CD4-positive, alpha-beta T cell (primary cell): ENCODE measurements around the gene PLA2G5. TPM values are rescaled to one million over a fixed set of nuclear protein-coding genes. Genes with fewer than 3 reads are reported as not detected.

Experiments used
- ATAC-seq: fragments of 200-7000 bp; cut with Tn5 transposase; one replicate; pipeline ENCODE4 v1.10.0; 2022; ENCODE audit warnings: mild to moderate bottlenecking; ENCODE audit not compliant: poor library complexity
- CTCF ChIA-PET: fragments of 350-600 bp; sonication (Branson Sonifier 250); formaldehyde crosslinking; loops from one replicate; lab custom pipeline; 2021; ENCODE audit warnings: antibody characterized with exemption, inconsistent platforms; lab: Charles Lee
- POLR2A ChIA-PET: fragments of 350-600 bp; sonication (Branson Sonifier 250); formaldehyde crosslinking; loops from one replicate; lab custom pipeline; 2021; ENCODE audit warnings: antibody characterized with exemption, inconsistent platforms; lab: Charles Lee
- DNase-seq, 14 experiments: peaks; one replicate each; pipeline ENCODE4 v3.0.0-alpha.2; 2013 to 2020; ENCODE audit warnings: mixed read lengths in 2 of 14
- H3K27ac ChIP-seq, 2 donors: one replicate each; pipeline versions ENCODE4 v1.5.1 to v1.7.0; 2013; ENCODE audit warnings: low read length in 2 of 2, low read depth in 1 of 2, mild to moderate bottlenecking in 1 of 2
- H3K27me3 ChIP-seq, 2 experiments: 1 replicate in 1 of 2; 2 replicates in 1 of 2; pipeline versions ENCODE4 v1.6.1 to v1.7.0; 2013; ENCODE audit warnings: low read length in 2 of 2, control low read depth in 1 of 2, mild to moderate bottlenecking in 1 of 2, moderate library complexity in 1 of 2; ENCODE audit not compliant: insufficient read depth in 2 of 2, control insufficient read depth in 1 of 2
- H3K36me3 ChIP-seq: one replicate; pipeline ENCODE4 v1.6.1; 2013; ENCODE audit warnings: low read length, control low read depth; ENCODE audit not compliant: insufficient read depth
- H3K4me1 ChIP-seq: one replicate; pipeline ENCODE4 v1.6.1; 2013; ENCODE audit warnings: low read length, control low read depth; ENCODE audit not compliant: insufficient read depth
- H3K4me3 ChIP-seq: one replicate; pipeline ENCODE4 v1.5.1; 2013; ENCODE audit warnings: mild to moderate bottlenecking, low read length, moderate library complexity
- H3K9me3 ChIP-seq, 2 experiments: 1 replicate in 1 of 2; 2 replicates in 1 of 2; pipeline versions ENCODE4 v1.6.1 to v1.7.0; 2013; ENCODE audit warnings: low read length in 2 of 2, mild to moderate bottlenecking in 2 of 2, control low read depth in 1 of 2, moderate library complexity in 1 of 2; ENCODE audit not compliant: control insufficient read depth in 1 of 2, insufficient read depth in 1 of 2
- H3K27ac Mint-ChIP-seq: one replicate; pipeline ENCODE4 v1.8.0; 2020; ENCODE audit warnings: mixed read lengths
- H3K27me3 Mint-ChIP-seq: one replicate; pipeline ENCODE4 v1.8.0; 2021; ENCODE audit warnings: mixed read lengths
- H3K36me3 Mint-ChIP-seq: one replicate; pipeline ENCODE4 v1.8.0; 2021; ENCODE audit warnings: low read depth, mixed read lengths
- H3K4me1 Mint-ChIP-seq: one replicate; pipeline ENCODE4 v1.8.0; 2021; ENCODE audit warnings: low read depth, mixed read lengths
- H3K4me3 Mint-ChIP-seq: one replicate; pipeline ENCODE4 v1.8.0; 2020; ENCODE audit warnings: mild to moderate bottlenecking, mixed read lengths
- H3K9me3 Mint-ChIP-seq: one replicate; pipeline ENCODE4 v1.8.0; 2020; ENCODE audit warnings: mixed read lengths
- intact Hi-C, 2 experiments: fragments of 100-400 bp; cut with DNase I in 1 of 2; cut with micrococcal nuclease in 1 of 2; formaldehyde crosslinking; loops; one replicate each; pipeline versions ENCODE4 v1.15.1 to v1.9.0; 2023 to 2025; cut with DNase I, micrococcal nuclease
- total RNA-seq, 174 experiments: library from RNA in 2 of 174; stranded (reverse) in 2 of 174; gene quantifications; one replicate each; pipeline ENCODE4 v1.2.3 and lab custom pipeline; 2021 to 2026
- TF ChIP-seq, protein P1 (sequence below): fragments of 200-600 bp; IDR thresholded peaks from one replicate; pipeline ENCODE4 v1.8.0; 2022; ENCODE audit warnings: antibody characterized with exemption, mild to moderate bottlenecking

Gene PLA2G5
- total RNA-seq, 2 experiments from 2014 or later: not detected

DNA sequence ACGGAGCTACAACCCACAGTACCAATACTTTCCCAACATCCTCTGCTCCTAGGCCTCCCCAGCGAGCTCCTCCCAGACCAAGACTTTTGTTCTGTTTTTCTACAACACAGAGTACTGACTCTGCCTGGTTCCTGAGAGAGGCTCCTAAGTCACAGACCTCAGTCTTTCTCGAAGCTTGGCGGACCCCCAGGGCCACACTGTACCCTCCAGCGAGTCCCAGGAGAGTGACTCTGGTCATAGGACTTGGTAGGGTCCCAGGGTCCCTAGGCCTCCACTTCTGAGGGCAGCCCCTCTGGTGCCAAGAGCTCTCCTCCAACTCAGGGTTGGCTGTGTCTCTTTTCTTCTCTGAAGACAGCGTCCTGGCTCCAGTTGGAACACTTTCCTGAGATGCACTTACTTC lies 20.6 kb downstream of the PLA2G5 start:
- ATAC-seq (no peak), DNase-seq (no peak)
- ChIA-PET CTCF (no interaction called here), POLR2A (no interaction called here)
- Histone ChIP-seq H3K27me3 (peaks cover 0 to 9% of the 10 kb centered on the region in 2 experiments), H3K9me3 (no peaks in the 10 kb centered on the region), H3K27ac (no peak overlapping the region), H3K4me3 (no peak overlapping the region), H3K36me3 (no peaks in the 10 kb centered on the region), H3K4me1 (no peaks in the 10 kb centered on the region)
- Mint-ChIP-seq H3K4me1 (no peaks in the 10 kb centered on the region), H3K27me3 (peaks cover 17% of the 10 kb centered on the region), H3K36me3 (no peaks in the 10 kb centered on the region), H3K4me3 (no peak overlapping the region), H3K9me3 (no peaks in the 10 kb centered on the region), H3K27ac (no peak overlapping the region)
- intact Hi-C loops: no loop called here
- TF ChIP-seq, protein P1, sequence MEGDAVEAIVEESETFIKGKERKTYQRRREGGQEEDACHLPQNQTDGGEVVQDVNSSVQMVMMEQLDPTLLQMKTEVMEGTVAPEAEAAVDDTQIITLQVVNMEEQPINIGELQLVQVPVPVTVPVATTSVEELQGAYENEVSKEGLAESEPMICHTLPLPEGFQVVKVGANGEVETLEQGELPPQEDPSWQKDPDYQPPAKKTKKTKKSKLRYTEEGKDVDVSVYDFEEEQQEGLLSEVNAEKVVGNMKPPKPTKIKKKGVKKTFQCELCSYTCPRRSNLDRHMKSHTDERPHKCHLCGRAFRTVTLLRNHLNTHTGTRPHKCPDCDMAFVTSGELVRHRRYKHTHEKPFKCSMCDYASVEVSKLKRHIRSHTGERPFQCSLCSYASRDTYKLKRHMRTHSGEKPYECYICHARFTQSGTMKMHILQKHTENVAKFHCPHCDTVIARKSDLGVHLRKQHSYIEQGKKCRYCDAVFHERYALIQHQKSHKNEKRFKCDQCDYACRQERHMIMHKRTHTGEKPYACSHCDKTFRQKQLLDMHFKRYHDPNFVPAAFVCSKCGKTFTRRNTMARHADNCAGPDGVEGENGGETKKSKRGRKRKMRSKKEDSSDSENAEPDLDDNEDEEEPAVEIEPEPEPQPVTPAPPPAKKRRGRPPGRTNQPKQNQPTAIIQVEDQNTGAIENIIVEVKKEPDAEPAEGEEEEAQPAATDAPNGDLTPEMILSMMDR: no peak

DNA sequence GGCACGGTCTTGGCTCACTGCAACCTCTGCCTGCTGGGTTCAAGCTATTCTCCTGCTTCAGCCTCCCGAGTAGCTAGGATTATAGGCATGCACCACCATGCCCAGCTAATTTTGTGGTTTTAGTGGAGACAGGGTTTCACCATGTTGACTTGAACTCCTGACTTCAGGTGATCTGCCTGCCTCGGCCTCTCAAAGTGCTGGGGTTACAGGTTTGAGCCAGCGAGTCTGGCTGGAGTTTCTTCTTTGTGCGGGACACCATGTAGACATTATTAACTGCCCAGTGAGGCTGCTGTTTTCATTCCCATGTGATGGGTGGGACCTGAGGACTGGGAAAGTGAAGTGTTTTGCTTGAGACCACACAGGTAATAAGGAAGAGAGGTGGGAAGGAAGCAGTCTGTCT lies 23.3 kb downstream of the PLA2G5 start:
- no peak overlapping the region for H3K27ac ChIP-seq
- no peak for DNase-seq
- no peaks in the 10 kb centered on the region for H3K9me3 ChIP-seq
- Mint-ChIP-seq H3K4me1 (no peaks in the 10 kb centered on the region), H3K4me3 (no peak overlapping the region), H3K27me3 (peaks cover 17% of the 10 kb centered on the region), H3K9me3 (no peaks in the 10 kb centered on the region), H3K36me3 (no peaks in the 10 kb centered on the region), H3K27ac (no peak overlapping the region)
- intact Hi-C loops: no loop called here
- CTCF ChIA-PET: no interaction called here
- H3K4me3 ChIP-seq: no peak overlapping the region
- H3K4me1 ChIP-seq: no peaks in the 10 kb centered on the region
- H3K27me3 ChIP-seq: peaks cover 0 to 9% of the 10 kb centered on the region in 2 experiments
- TF ChIP-seq, protein P1: no peak
- no peak for ATAC-seq
- POLR2A ChIA-PET: no interaction called here
- H3K36me3 ChIP-seq: no peaks in the 10 kb centered on the region

- no peaks in the 10 kb centered on the region for H3K9me3 ChIP-seq
- intact Hi-C loops: no loop called here
- H3K4me1 ChIP-seq: no peaks in the 10 kb centered on the region
- ATAC-seq: no peak
- ChIA-PET POLR2A (no interaction called here), CTCF (no interaction called here)
- no peak for DNase-seq
- H3K27ac Mint-ChIP-seq: no peak overlapping the region
- peaks cover 17% of the 10 kb centered on the region for H3K27me3 Mint-ChIP-seq
- H3K27ac ChIP-seq: no peak overlapping the region
- H3K4me3 ChIP-seq: no peak overlapping the region
- no peaks in the 10 kb centered on the region for H3K4me1 Mint-ChIP-seq
- no peaks in the 10 kb centered on the region for H3K36me3 ChIP-seq
- no peaks in the 10 kb centered on the region for H3K36me3 Mint-ChIP-seq
- peaks cover 0 to 9% of the 10 kb centered on the region in 2 experiments for H3K27me3 ChIP-seq
- no peaks in the 10 kb centered on the region for H3K9me3 Mint-ChIP-seq
- TF ChIP-seq, protein P1: no peak
- no peak overlapping the region for H3K4me3 Mint-ChIP-seq
These were observed 24.0 kb downstream of the PLA2G5 start for GRCh38 chr1:20093940-20094391.
